ENCODE measurements around the gene PFKP.

The PFKP gene

GRCh38 chr10:3067118-3067858 is at the start of gene PFKP:
TSS of gene PFKP (plus strand) at chr10:3067548. CDS start at chr10:3067596, 48 bp downstream.
- H3K4me3 ChIP-seq (replicated peaks; ENCODE audit: low read depth, low read length) = peak within 1 kb of the TSS; percentile 83
- no peak for DNase-seq (ENCODE audit: low read depth)
- no peak for TF ChIP-seq CTCF (IDR thresholded peaks at IDR 0.05; ENCODE audit: low read length, missing control alignments)

- no peak overlapping the region for H3K4me3 ChIP-seq (replicated peaks; ENCODE audit: low read depth, low read length)
- TF ChIP-seq CTCF (IDR thresholded peaks at IDR 0.05; ENCODE audit: low read length, missing control alignments) = no peak
- DNase-seq (ENCODE audit: low read depth) = no peak
Observed at GRCh38 chr10:3018247-3018646, 49.1 kb upstream of the PFKP start.

- no peak for DNase-seq (ENCODE audit: low read depth)
- TF ChIP-seq CTCF (IDR thresholded peaks at IDR 0.05; ENCODE audit: low read length, missing control alignments) = no peak
- H3K4me3 ChIP-seq (replicated peaks; ENCODE audit: low read depth, low read length) = no peak overlapping the region
Observed at GRCh38 chr10:3020311-3020710, 47.0 kb upstream of the PFKP start.

- H3K4me3 ChIP-seq (replicated peaks; ENCODE audit: low read depth, low read length) = no peak overlapping the region
- TF ChIP-seq CTCF (IDR thresholded peaks at IDR 0.05; ENCODE audit: low read length, missing control alignments) = no peak
- no peak for DNase-seq (ENCODE audit: low read depth)
Observed at GRCh38 chr10:3020881-3021280, 46.5 kb upstream of the PFKP start.

- DNase-seq (ENCODE audit: low read depth) = no peak
- TF ChIP-seq CTCF (IDR thresholded peaks at IDR 0.05; ENCODE audit: low read length, missing control alignments) = no peak
Observed at GRCh38 chr10:3022027-3022426, 45.3 kb upstream of the PFKP start.

GRCh38 chr10:3023892-3024291 is 43.5 kb upstream of the PFKP start:
- no peak for TF ChIP-seq CTCF (IDR thresholded peaks at IDR 0.05; ENCODE audit: low read length, missing control alignments)
- no peak for DNase-seq (ENCODE audit: low read depth)
- no peak overlapping the region for H3K4me3 ChIP-seq (replicated peaks; ENCODE audit: low read depth, low read length)

More at GRCh38 chr10:3022027-3022426, 45.3 kb upstream of the PFKP start:
- no peak overlapping the region for H3K4me3 ChIP-seq (replicated peaks; ENCODE audit: low read depth, low read length)
